Mesenchymal stem cell (in vitro differentiated cells and primary cell): ENCODE results near the gene CDH4.

Experiments
- DNase-seq: peaks from one replicate; pipeline ENCODE4 v3.0.0-alpha.2; 2013
- H2AFZ ChIP-seq: one replicate; pipeline ENCODE4 v1.6.1; 2013; ENCODE audit warnings: low read depth, mild to moderate bottlenecking, control low read depth, inconsistent platforms, low read length, moderate library complexity
- H2AK5ac ChIP-seq: 2 replicates; pipeline ENCODE4 v1.6.1; 2013; ENCODE audit warnings: low read length, moderate library complexity, mild to moderate bottlenecking, inconsistent platforms; ENCODE audit not compliant: severe bottlenecking
- H2BK120ac ChIP-seq: one replicate; pipeline ENCODE4 v1.6.1; 2013; ENCODE audit warnings: low read depth, mild to moderate bottlenecking, inconsistent platforms, low read length, moderate library complexity
- H2BK12ac ChIP-seq, 2 experiments: one replicate each; pipeline ENCODE4 v1.6.1; 2013; ENCODE audit warnings: inconsistent platforms in 2 of 2, low read length in 2 of 2, mild to moderate bottlenecking in 2 of 2, moderate library complexity in 2 of 2, control low read depth in 1 of 2
- H2BK15ac ChIP-seq: one replicate; pipeline ENCODE4 v1.6.1; 2013; ENCODE audit warnings: mild to moderate bottlenecking, low read depth, inconsistent platforms; ENCODE audit not compliant: poor library complexity, severe bottlenecking
- H2BK5ac ChIP-seq: 2 replicates; pipeline ENCODE4 v1.6.1; 2013; ENCODE audit warnings: low read depth, mild to moderate bottlenecking, low read length, control low read depth, inconsistent platforms; ENCODE audit not compliant: poor library complexity, severe bottlenecking
- H3K14ac ChIP-seq, 2 experiments: one replicate each; pipeline ENCODE4 v1.6.1; 2013; ENCODE audit warnings: inconsistent platforms in 2 of 2, low read length in 2 of 2, control low read depth in 1 of 2, mild to moderate bottlenecking in 1 of 2, moderate library complexity in 1 of 2
- H3K18ac ChIP-seq, 2 experiments: one replicate each; pipeline ENCODE4 v1.6.1; 2013; ENCODE audit warnings: inconsistent platforms in 2 of 2, low read length in 2 of 2, control low read depth in 1 of 2, low read depth in 1 of 2, mild to moderate bottlenecking in 1 of 2
- H3K23ac ChIP-seq, 2 experiments: one replicate each; pipeline ENCODE4 v1.6.1; 2013; ENCODE audit warnings: inconsistent platforms in 2 of 2, low read length in 2 of 2, mild to moderate bottlenecking in 2 of 2, moderate library complexity in 2 of 2, control low read depth in 1 of 2
- H3K27ac ChIP-seq: 2 replicates; pipeline ENCODE4 v1.5.1; 2013; ENCODE audit warnings: mild to moderate bottlenecking, moderate library complexity, low read length, control low read depth, inconsistent platforms; ENCODE audit not compliant: poor library complexity, severe bottlenecking
- H3K27me3 ChIP-seq, 2 experiments: 2 replicates each; pipeline versions ENCODE4 v1.6.1 to v1.7.0; 2013; ENCODE audit warnings: low read length in 2 of 2, mild to moderate bottlenecking in 2 of 2, moderate library complexity in 2 of 2, control low read depth in 1 of 2, inconsistent platforms in 1 of 2; ENCODE audit not compliant: control insufficient read depth in 1 of 2, insufficient read depth in 1 of 2
- H3K36me3 ChIP-seq, 2 experiments: 2 replicates each; pipeline versions ENCODE4 v1.6.1 to v1.7.0; 2013; ENCODE audit warnings: low read length in 2 of 2, control low read depth in 1 of 2, inconsistent platforms in 1 of 2, low read depth in 1 of 2, mild to moderate bottlenecking in 1 of 2; ENCODE audit not compliant: insufficient read depth in 2 of 2, control insufficient read depth in 1 of 2
- H3K4ac ChIP-seq, 2 experiments: one replicate each; pipeline ENCODE4 v1.6.1; 2013; ENCODE audit warnings: inconsistent platforms in 2 of 2, low read length in 2 of 2, mild to moderate bottlenecking in 2 of 2, moderate library complexity in 2 of 2, control low read depth in 1 of 2, low read depth in 1 of 2
- H3K4me1 ChIP-seq: 2 replicates; pipeline ENCODE4 v1.6.1; 2013; ENCODE audit warnings: low read depth, low read length, control low read depth; ENCODE audit not compliant: control insufficient read depth, insufficient read depth
- H3K4me2 ChIP-seq: 2 replicates; pipeline ENCODE4 v1.6.1; 2013; ENCODE audit warnings: low read length, mild to moderate bottlenecking, inconsistent platforms; ENCODE audit not compliant: poor library complexity, severe bottlenecking
- H3K4me3 ChIP-seq, 2 experiments: 2 replicates each; pipeline versions ENCODE4 v1.5.1 to v1.7.0; 2013; ENCODE audit warnings: low read length in 2 of 2, mild to moderate bottlenecking in 2 of 2, control low read depth in 1 of 2, low read depth in 1 of 2; ENCODE audit not compliant: insufficient read depth in 1 of 2
- H3K79me1 ChIP-seq: replicated peaks from 2 replicates; pipeline ENCODE4 v1.6.1; 2013; ENCODE audit warnings: mild to moderate bottlenecking, control low read depth, low read length, inconsistent platforms; ENCODE audit not compliant: poor library complexity, severe bottlenecking
- H3K9ac ChIP-seq: 2 replicates; pipeline ENCODE4 v1.7.0; 2013; ENCODE audit warnings: mild to moderate bottlenecking, low read length, moderate library complexity
- H3K9me3 ChIP-seq: 2 replicates; pipeline ENCODE4 v1.7.0; 2013; ENCODE audit warnings: mild to moderate bottlenecking, low read length; ENCODE audit not compliant: control insufficient read depth
- H4K8ac ChIP-seq: one replicate; pipeline ENCODE4 v1.6.1; 2013; ENCODE audit warnings: inconsistent platforms, mild to moderate bottlenecking, low read length, moderate library complexity
- H4K91ac ChIP-seq: one replicate; pipeline ENCODE4 v1.6.1; 2013; ENCODE audit warnings: mild to moderate bottlenecking, low read length, inconsistent platforms
- WGBS: methylation state at CpG from one replicate; pipeline ENCODE4 v1.1.7; 2013; ENCODE audit warnings: mixed read lengths; 5-methylcytosine and 5-hydroxymethylcytosine counted together

CDH4 gene

DNA sequence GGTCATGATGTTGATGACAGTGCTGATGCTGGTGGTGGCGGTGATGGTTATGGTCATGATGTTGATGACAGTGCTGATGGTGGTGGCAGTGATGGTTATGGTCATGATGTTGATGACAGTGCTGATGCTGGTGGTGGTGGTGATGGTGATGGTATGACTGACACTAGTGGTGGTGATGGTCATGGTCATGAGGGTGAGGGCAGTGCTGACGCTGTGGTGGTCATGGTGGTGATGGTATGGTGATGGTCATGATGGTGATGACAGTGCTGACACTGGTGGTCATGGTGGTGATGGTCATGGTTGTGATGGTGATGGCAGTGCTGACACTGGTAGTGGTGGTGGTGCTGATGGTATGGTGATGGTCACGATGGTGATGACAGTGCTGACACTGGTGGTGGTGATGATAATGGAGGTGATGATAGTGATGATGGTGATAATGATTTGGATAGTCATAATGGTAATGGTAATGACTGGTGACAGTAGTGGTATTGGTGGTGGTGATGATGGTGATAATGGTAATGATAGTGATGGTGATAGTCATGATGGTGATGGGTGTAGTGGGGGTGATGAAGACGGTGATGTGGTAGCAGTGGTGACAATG lies 206.2 kb downstream of the CDH4 start:
- H2AK5ac ChIP-seq = no peak overlapping the region
- H2BK5ac ChIP-seq = no peak overlapping the region
- H3K9ac ChIP-seq = no peak overlapping the region
- H3K14ac ChIP-seq = peak overlapping the region in 1 of 2 experiments; percentile 11
- no peak overlapping the region for H3K23ac ChIP-seq
- peaks cover 25% of the 10 kb centered on the region for H3K79me1 ChIP-seq
- H3K4me2 ChIP-seq = no peak overlapping the region
- no peaks in the 10 kb centered on the region for H3K36me3 ChIP-seq
- H2AFZ ChIP-seq = no peak overlapping the region
- no peak overlapping the region for H4K8ac ChIP-seq
- peaks cover 4% of the 10 kb centered on the region for H3K9me3 ChIP-seq
- no peak overlapping the region for H3K4me3 ChIP-seq
- no peak for DNase-seq
- H3K18ac ChIP-seq = no peak overlapping the region
- H3K4me1 ChIP-seq = no peaks in the 10 kb centered on the region
- no peak overlapping the region for H2BK12ac ChIP-seq
- H3K4ac ChIP-seq = no peak overlapping the region
- no peak overlapping the region for H4K91ac ChIP-seq
- H2BK120ac ChIP-seq = no peak overlapping the region
- peaks cover 0 to under 1% of the 10 kb centered on the region in 2 experiments for H3K27me3 ChIP-seq
- WGBS = 88% methylated on average over 4 of the region's 4 CpGs
- H3K27ac ChIP-seq = no peak overlapping the region
- H2BK15ac ChIP-seq = no peak overlapping the region

- H3K18ac ChIP-seq = no peak overlapping the region
- H3K36me3 ChIP-seq = no peaks in the 10 kb centered on the region
- H2BK5ac ChIP-seq = no peak overlapping the region
- no peak overlapping the region for H3K23ac ChIP-seq
- no peak overlapping the region for H2BK15ac ChIP-seq
- H4K91ac ChIP-seq = no peak overlapping the region
- no peak overlapping the region for H3K9ac ChIP-seq
- no peak for DNase-seq
- H3K14ac ChIP-seq = no peak overlapping the region
- H3K79me1 ChIP-seq = peaks cover 22% of the 10 kb centered on the region
- H2AFZ ChIP-seq = no peak overlapping the region
- no peak overlapping the region for H4K8ac ChIP-seq
- H3K4ac ChIP-seq = no peak overlapping the region
- no peak overlapping the region for H2AK5ac ChIP-seq
- no peaks in the 10 kb centered on the region for H3K4me1 ChIP-seq
- peaks cover 4% of the 10 kb centered on the region for H3K9me3 ChIP-seq
- no peak overlapping the region for H3K4me3 ChIP-seq
- H3K27me3 ChIP-seq = peaks cover 0 to 4% of the 10 kb centered on the region in 2 experiments
- 89% methylated on average over 7 of the region's 7 CpGs for WGBS
- no peak overlapping the region for H2BK12ac ChIP-seq
- no peak overlapping the region for H2BK120ac ChIP-seq
- no peak overlapping the region for H3K4me2 ChIP-seq
- H3K27ac ChIP-seq = no peak overlapping the region
These were observed 207.2 kb downstream of the CDH4 start for GRCh38 chr20:61459266-61459665.

GRCh38 chr20:61459705-61460104 lies 207.6 kb downstream of the CDH4 start:
- Histone ChIP-seq H3K4me2 (no peak overlapping the region), H2BK5ac (no peak overlapping the region), H3K36me3 (no peaks in the 10 kb centered on the region), H3K27ac (no peak overlapping the region), H3K9ac (no peak overlapping the region), H2AFZ (no peak overlapping the region), H4K91ac (no peak overlapping the region), H4K8ac (no peak overlapping the region), H3K9me3 (peaks cover 4% of the 10 kb centered on the region), H2BK12ac (no peak overlapping the region), H2AK5ac (no peak overlapping the region), H3K23ac (no peak overlapping the region), H3K4me3 (no peak overlapping the region), H3K18ac (no peak overlapping the region), H3K14ac (no peak overlapping the region), H3K79me1 (peaks cover 22% of the 10 kb centered on the region), H2BK15ac (no peak overlapping the region), H3K4me1 (no peaks in the 10 kb centered on the region), H3K27me3 (peaks cover 0 to 4% of the 10 kb centered on the region in 2 experiments), H2BK120ac (no peak overlapping the region), H3K4ac (no peak overlapping the region)
- 87% methylated on average over 7 of the region's 7 CpGs for WGBS
- DNase-seq = no peak

DNA sequence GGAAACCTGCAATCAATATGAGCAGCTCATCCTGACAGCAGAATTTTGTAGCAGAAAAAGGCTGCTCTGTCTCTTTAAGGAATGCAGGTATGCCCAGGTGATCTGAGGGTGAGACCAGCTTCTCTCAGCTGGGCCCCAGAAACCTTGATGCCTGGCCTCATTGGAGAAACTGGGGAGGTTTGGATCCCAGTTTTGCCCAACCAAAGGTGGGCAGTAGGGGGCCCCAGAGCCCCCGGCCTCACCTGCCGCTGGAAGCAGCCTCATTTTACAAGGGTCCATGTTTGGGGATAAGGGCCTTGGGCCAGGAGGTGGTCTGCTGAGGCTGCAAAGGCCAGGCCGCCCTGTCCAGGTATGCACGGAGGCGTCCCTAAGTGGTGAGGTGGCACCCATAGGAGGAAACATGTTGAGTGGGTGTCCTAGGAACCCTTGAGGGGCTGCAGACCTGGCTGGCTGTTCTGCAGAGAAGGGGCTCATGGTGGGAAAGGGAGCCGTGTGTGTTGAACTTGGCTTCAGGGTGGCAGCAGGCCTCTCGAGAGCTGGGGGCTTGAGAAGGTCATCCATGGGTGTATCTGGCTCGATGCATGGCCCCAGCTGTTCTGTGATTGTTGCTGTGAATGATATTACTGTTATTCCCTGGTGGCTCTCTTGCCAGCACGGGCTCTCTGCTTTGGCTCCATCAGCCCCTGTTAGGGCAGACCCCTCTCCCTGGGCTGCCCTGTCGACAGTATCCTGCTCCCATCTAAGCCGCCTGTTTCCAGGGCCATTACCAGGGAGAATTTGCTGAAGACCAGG lies 208.4 kb downstream of the CDH4 start:
- Histone ChIP-seq H2BK120ac (no peak overlapping the region), H3K36me3 (no peaks in the 10 kb centered on the region), H2AFZ (no peak overlapping the region), H3K27me3 (peaks cover 0 to 4% of the 10 kb centered on the region in 2 experiments), H3K23ac (no peak overlapping the region), H3K4ac (no peak overlapping the region), H2BK15ac (no peak overlapping the region), H3K79me1 (peaks cover 22% of the 10 kb centered on the region), H3K14ac (no peak overlapping the region), H2BK5ac (no peak overlapping the region), H2AK5ac (no peak overlapping the region), H4K8ac (no peak overlapping the region), H3K27ac (no peak overlapping the region), H2BK12ac (no peak overlapping the region), H3K9me3 (peaks cover 4% of the 10 kb centered on the region), H4K91ac (no peak overlapping the region), H3K4me2 (no peak overlapping the region), H3K4me1 (no peaks in the 10 kb centered on the region), H3K9ac (no peak overlapping the region), H3K18ac (no peak overlapping the region), H3K4me3 (no peak overlapping the region)
- DNase-seq = no peak
- WGBS = 92% methylated on average over 11 of the region's 11 CpGs
